ENCODE results near the gene EFEMP1. TPM values are rescaled to one million over a fixed set of nuclear protein-coding genes. Genes with fewer than 3 reads are reported as not detected.

EFEMP1 gene
- total and polyA plus RNA-seq, 9 of the 15 experiments (the other 6 are each of a cell fraction or from before 2014, with no cell fraction given): 0.05 to 6.2 (median 0.22) TPM

DNA sequence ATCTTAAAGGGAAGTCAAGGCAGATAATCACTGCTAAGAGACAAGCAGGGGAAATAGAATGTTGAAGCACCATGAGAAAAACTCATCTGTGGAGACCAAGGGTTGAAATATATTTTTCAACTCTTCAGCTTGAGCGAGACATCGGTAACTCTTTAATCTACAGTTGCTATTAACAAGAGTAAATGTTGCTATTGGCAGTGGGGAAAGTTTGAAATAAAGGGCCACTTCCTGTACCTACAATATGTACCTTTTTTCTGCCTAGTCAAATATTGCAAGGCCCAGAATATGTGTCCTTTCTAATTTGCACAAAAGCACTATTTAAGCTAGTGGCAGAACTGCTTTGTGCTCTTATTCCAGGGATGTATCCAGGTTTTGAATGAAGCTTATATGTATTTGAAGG, 65.8 kb downstream of the EFEMP1 start:
- TF ChIP-seq RBM25 (IDR thresholded peaks at IDR 0.05; ENCODE audit: low read depth, low read length, severe bottlenecking) (no peak), NCOA1 (IDR thresholded peaks at IDR 0.05; ENCODE audit: low read depth) (no peak), DIDO1 (tag; IDR thresholded peaks at IDR 0.05; ENCODE audit: low read depth) (no peak)
- H3K4me3 ChIP-seq: no peak overlapping the region
- 6% methylated on average over 2 of the region's 2 CpGs for WGBS (ENCODE audit: insufficient coverage, low coverage, missing lambda C conversion rate)
- no peak for DNase-seq (ENCODE audit: extremely low read depth in 1 of 4, low spot score in 3 of 4)
- intact Hi-C loops (cut with micrococcal nuclease): no loop called here
- FAIRE-seq: no peak
- no peak overlapping the region for H2AFZ ChIP-seq (ENCODE audit: low read depth, low read length)
- H3K9ac ChIP-seq (ENCODE audit: insufficient read depth in 1 of 2, low read depth in 2 of 2, low read length in 2 of 2): no peak overlapping the region
- no peaks in the 10 kb centered on the region for H3K36me3 ChIP-seq (ENCODE audit: control insufficient read depth, insufficient read depth, low read length)
- no peak overlapping the region for H3K27ac ChIP-seq (ENCODE audit: extremely low read depth, low read depth, low read length)
- CTCF ChIA-PET (ENCODE audit: low intra/inter-chr PET ratio): no interaction called here
- in situ Hi-C loops (cut with MboI): no loop called here
- no peaks in the 10 kb centered on the region for H3K27me3 ChIP-seq (ENCODE audit: control insufficient read depth in 2 of 2, insufficient read depth in 2 of 2, low read length in 2 of 2)
- BruUV-seq (replicated peaks): no TSS peak
- no peak overlapping the region for H3K4me2 ChIP-seq (ENCODE audit: insufficient read depth, low read length)
- no peaks in the 10 kb centered on the region for H3K9me1 ChIP-seq (ENCODE audit: control insufficient read depth, insufficient read depth, low read length)
- no peaks in the 10 kb centered on the region for H4K20me1 ChIP-seq (replicated peaks; ENCODE audit: control insufficient read depth, insufficient read depth, low read length)
- POLR2A ChIA-PET: no interaction called here
- no peaks in the 10 kb centered on the region; a peak in 1 of 5 replicates for H3K4me1 ChIP-seq (replicated peaks in 1 of 2; ENCODE audit: control insufficient read depth in 2 of 2, insufficient read depth in 2 of 2, low read length in 2 of 2)
- no peaks in the 10 kb centered on the region for H3K79me2 ChIP-seq (ENCODE audit: control insufficient read depth, insufficient read depth, low read length)
- no peak for ATAC-seq
- no peaks in the 10 kb centered on the region for H3K9me3 ChIP-seq (replicated peaks; ENCODE audit: control insufficient read depth, insufficient read depth, low read depth, low read length)

DNA sequence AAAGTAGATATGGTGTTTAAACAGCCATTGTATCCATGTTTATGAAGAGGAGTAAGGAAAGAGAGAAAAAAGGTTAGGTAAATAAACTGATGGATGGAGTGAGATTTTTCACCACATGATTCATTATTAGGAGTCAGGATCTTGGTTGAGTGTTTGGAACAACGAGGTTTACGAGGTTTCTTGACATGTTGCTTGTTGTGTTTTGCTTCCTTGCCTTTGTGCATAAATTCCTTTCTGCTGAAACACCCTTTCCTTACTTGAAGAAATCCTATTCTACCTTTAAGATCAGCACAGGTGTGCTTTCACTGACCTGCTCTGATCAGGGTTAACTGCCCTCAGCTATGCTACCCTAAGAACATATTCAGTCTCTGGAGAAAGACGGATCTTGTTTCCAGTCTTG, 66.6 kb downstream of the EFEMP1 start:
- no peak for DNase-seq (ENCODE audit: extremely low read depth in 1 of 4, low spot score in 3 of 4)
- no peaks in the 10 kb centered on the region for H3K79me2 ChIP-seq (ENCODE audit: control insufficient read depth, insufficient read depth, low read length)
- no peaks in the 10 kb centered on the region for H3K36me3 ChIP-seq (ENCODE audit: control insufficient read depth, insufficient read depth, low read length)
- BruUV-seq (replicated peaks): no TSS peak
- intact Hi-C loops (cut with micrococcal nuclease) (no loop called here), in situ Hi-C loops (cut with MboI) (no loop called here)
- CTCF ChIA-PET (ENCODE audit: low intra/inter-chr PET ratio): no interaction called here
- no peak overlapping the region for H2AFZ ChIP-seq (ENCODE audit: low read depth, low read length)
- no peaks in the 10 kb centered on the region for H4K20me1 ChIP-seq (replicated peaks; ENCODE audit: control insufficient read depth, insufficient read depth, low read length)
- no peaks in the 10 kb centered on the region for H3K9me3 ChIP-seq (replicated peaks; ENCODE audit: control insufficient read depth, insufficient read depth, low read depth, low read length)
- ATAC-seq: no peak
- H3K4me3 ChIP-seq: no peak overlapping the region
- no peak overlapping the region for H3K27ac ChIP-seq (ENCODE audit: extremely low read depth, low read depth, low read length)
- WGBS (ENCODE audit: insufficient coverage, low coverage, missing lambda C conversion rate): 5% methylated on average over 3 of the region's 3 CpGs
- no peak overlapping the region for H3K4me2 ChIP-seq (ENCODE audit: insufficient read depth, low read length)
- no peak overlapping the region for H3K9ac ChIP-seq (ENCODE audit: insufficient read depth in 1 of 2, low read depth in 2 of 2, low read length in 2 of 2)
- TF ChIP-seq, protein P1, sequence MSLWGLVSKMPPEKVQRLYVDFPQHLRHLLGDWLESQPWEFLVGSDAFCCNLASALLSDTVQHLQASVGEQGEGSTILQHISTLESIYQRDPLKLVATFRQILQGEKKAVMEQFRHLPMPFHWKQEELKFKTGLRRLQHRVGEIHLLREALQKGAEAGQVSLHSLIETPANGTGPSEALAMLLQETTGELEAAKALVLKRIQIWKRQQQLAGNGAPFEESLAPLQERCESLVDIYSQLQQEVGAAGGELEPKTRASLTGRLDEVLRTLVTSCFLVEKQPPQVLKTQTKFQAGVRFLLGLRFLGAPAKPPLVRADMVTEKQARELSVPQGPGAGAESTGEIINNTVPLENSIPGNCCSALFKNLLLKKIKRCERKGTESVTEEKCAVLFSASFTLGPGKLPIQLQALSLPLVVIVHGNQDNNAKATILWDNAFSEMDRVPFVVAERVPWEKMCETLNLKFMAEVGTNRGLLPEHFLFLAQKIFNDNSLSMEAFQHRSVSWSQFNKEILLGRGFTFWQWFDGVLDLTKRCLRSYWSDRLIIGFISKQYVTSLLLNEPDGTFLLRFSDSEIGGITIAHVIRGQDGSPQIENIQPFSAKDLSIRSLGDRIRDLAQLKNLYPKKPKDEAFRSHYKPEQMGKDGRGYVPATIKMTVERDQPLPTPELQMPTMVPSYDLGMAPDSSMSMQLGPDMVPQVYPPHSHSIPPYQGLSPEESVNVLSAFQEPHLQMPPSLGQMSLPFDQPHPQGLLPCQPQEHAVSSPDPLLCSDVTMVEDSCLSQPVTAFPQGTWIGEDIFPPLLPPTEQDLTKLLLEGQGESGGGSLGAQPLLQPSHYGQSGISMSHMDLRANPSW (CRISPR knock-in tag; IDR thresholded peaks at IDR 0.05): no peak
- TF ChIP-seq SMARCB1 (IDR thresholded peaks at IDR 0.05; ENCODE audit: insufficient read length, low read depth) (no peak), PTRF (tag; IDR thresholded peaks at IDR 0.05) (no peak), KLF6 (CRISPR knock-in tag; IDR thresholded peaks at IDR 0.05; ENCODE audit: borderline replicate concordance) (no peak), CHD2 (IDR thresholded peaks at IDR 0.05; ENCODE audit: low read depth, low read length) (no peak)
- TF ChIP-seq, protein P2, sequence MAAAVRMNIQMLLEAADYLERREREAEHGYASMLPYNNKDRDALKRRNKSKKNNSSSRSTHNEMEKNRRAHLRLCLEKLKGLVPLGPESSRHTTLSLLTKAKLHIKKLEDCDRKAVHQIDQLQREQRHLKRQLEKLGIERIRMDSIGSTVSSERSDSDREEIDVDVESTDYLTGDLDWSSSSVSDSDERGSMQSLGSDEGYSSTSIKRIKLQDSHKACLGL (CRISPR knock-in tag; IDR thresholded peaks at IDR 0.05; ENCODE audit: borderline replicate concordance, poor library complexity, severe bottlenecking): no peak
- TF ChIP-seq, protein P3, sequence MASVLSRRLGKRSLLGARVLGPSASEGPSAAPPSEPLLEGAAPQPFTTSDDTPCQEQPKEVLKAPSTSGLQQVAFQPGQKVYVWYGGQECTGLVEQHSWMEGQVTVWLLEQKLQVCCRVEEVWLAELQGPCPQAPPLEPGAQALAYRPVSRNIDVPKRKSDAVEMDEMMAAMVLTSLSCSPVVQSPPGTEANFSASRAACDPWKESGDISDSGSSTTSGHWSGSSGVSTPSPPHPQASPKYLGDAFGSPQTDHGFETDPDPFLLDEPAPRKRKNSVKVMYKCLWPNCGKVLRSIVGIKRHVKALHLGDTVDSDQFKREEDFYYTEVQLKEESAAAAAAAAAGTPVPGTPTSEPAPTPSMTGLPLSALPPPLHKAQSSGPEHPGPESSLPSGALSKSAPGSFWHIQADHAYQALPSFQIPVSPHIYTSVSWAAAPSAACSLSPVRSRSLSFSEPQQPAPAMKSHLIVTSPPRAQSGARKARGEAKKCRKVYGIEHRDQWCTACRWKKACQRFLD (CRISPR knock-in tag; IDR thresholded peaks at IDR 0.05): no peak
- TF ChIP-seq, protein P4, sequence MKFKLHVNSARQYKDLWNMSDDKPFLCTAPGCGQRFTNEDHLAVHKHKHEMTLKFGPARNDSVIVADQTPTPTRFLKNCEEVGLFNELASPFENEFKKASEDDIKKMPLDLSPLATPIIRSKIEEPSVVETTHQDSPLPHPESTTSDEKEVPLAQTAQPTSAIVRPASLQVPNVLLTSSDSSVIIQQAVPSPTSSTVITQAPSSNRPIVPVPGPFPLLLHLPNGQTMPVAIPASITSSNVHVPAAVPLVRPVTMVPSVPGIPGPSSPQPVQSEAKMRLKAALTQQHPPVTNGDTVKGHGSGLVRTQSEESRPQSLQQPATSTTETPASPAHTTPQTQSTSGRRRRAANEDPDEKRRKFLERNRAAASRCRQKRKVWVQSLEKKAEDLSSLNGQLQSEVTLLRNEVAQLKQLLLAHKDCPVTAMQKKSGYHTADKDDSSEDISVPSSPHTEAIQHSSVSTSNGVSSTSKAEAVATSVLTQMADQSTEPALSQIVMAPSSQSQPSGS (CRISPR knock-in tag; IDR thresholded peaks at IDR 0.05): no peak
- H3K9me1 ChIP-seq (ENCODE audit: control insufficient read depth, insufficient read depth, low read length): no peaks in the 10 kb centered on the region
- POLR2A ChIA-PET: no interaction called here
- no peaks in the 10 kb centered on the region for H3K27me3 ChIP-seq (ENCODE audit: control insufficient read depth in 2 of 2, insufficient read depth in 2 of 2, low read length in 2 of 2)
- FAIRE-seq: no peak
- no peaks in the 10 kb centered on the region; a peak in 1 of 5 replicates for H3K4me1 ChIP-seq (replicated peaks in 1 of 2; ENCODE audit: control insufficient read depth in 2 of 2, insufficient read depth in 2 of 2, low read length in 2 of 2)

Data from K562 (cell line).